Measurements from ENCODE around the gene TUBA3D.
"Not testable (repeated sequence)": the region's sequence is repeated elsewhere in the genome, so short reads cannot be mapped to it uniquely, and the experiment has no call there.

Gene TUBA3D

DNA sequence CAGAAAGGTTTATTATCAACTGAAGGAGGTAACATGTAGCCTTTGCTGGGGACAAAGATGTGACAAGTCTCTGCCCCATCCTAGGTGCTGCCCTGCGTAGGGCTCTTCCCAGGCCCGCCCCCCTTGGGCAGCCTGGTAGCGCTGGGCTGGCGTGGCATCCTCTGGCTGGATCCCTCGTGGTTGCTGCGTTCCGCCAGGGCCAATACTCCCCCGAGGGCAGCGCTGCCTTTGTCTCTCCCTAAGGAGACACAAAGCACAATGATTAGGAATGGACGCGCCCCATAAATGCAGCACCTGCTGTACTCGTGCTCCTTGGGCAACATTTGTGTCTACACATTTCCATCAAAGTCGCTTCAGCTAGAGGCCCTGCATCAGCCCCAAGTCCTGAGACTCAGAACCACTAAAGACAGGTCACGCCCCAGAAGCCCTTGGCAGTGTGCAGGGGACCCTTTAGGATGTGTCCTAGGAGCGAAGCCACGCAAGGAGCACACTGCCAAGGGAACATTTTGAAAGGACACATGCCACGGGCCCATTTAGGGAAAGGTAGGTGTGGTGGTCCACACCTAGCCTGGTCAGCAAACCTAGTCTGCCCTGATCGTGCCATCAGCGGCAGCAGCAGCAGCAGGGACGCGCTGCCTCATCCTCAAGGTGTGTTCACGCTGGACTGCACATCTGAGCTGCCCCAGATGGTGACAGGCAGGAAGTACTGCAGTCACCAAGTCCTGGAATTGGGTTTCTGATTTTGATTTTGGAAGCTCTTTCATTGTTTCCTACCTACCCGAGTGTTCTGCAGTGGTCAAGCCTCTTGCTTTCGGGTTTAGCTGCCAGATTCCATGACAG lies 8.3 kb downstream of the TUBA3D start:
- DNase-seq (ENCODE audit: low spot score): not testable (repeated sequence)

- DNase-seq (ENCODE audit: low spot score): not testable (repeated sequence)
Measured at GRCh38 chr2:131484906-131485460, 9.1 kb downstream of the TUBA3D start.

DNA sequence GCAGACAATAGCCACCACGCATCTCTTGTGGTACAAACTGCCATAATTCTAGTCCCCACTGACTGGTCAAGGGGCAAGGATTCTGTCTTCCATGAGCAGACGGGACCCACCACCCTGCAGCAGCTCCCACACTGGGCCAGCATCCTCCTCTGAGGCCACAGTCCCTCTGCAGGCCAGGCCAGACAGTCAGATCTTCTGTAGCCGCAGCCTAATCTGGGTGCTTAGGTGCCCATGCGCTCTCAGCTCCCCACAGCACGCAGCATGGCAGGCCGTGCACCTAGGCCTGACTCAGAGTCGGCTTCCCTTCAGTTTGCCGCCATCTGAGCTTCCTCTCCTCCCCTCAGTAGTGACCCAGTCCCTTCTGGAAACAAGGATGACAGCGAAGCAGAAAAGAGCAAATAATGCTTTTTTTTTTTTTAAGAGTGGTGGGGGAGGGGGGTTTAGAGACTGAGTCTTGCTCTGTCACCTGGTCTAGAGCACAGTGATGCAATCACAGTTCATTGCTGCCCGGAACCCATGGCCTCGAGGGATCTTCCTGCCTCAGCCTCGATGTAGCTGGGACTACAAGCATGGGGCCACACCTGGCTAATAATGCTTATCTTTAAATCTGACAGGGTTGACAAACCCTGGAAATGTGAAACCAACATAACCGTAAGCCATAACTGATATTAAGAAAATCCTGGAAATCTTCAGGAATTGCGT lies 10.4 kb downstream of the TUBA3D start:
- not testable (repeated sequence) for DNase-seq (ENCODE audit: low spot score)

DNA sequence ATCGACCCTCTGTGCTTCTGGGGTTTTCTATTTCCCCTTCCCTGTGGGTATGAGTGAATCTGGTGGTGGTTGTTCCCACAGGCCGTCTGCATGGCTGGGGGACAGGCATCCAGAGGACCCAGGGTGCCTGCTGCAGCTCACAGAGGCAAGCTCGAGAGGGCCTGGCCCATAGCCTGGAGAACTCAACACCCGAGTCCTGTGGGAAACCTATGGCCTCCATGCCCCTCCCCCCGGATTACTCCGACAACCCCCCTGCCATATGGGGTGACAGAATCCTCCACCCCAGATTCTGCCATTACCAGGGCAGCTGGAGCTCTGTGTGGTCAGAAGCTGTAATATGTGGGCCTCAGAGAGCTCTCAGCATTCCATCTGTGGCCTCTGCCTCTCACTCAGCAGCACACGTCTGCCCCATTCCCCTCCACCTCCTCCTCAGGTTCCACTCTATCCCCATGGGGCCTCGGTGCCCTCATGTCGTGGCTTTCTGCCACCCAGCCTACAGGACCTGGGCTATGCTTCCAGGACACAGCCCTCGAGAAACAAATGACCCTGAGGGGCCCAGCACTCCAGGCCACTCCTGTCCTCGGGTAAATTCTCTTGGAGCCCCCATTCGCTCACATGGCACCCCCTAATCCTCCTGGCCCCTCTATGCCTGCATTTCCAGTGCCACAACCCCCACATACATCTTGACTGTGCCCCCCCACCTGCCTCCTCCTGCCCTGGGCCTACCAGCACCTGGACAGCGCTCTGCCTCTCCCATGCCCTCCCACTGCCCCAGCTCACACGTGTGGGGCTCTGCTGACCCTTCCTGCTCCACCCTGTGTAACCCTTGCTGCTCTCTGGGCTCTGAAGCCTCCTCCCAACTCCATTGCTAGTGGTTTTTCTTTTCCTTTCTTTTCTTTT lies 12.6 kb downstream of the TUBA3D start:
- no peak for DNase-seq (ENCODE audit: low spot score)

- not testable (repeated sequence) for DNase-seq (ENCODE audit: low spot score)
Measured at GRCh38 chr2:131490616-131491468, 14.9 kb downstream of the TUBA3D start.

GRCh38 chr2:131491469-131491836 lies 15.5 kb downstream of the TUBA3D start:
- not testable (repeated sequence) for DNase-seq (ENCODE audit: low spot score)

DNA sequence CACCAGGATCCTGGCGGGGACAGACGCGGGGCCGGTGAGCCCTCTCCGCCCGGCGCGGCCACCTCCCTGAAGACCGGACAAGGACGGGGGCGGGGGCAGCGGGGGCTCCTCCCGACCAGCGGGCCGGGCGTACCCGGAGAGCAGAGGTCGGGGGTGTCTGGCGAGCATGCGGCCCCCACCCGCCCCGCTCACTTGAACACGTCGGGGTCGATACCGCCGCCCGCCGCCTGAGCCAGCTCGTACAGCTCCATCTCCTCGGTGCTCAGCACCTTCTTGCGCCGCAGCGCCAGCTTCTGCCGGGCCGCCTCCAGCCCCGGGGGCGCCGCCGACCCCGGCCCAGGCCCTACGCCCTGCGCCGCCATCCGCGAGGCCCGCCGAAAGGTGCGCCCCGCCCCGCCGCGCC lies 16.1 kb downstream of the TUBA3D start, which contains the start of gene MZT2A:
Gene MZT2A, minus strand, starts transcription at position 383 of the 403 bp plus-strand sequence. Its CDS starts 21 bp downstream, at position 362.
- DNase-seq (ENCODE audit: low spot score): peak; percentile 17

GRCh38 chr2:131492418-131493198 lies 16.7 kb downstream of the TUBA3D start:
- DNase-seq (ENCODE audit: low spot score): peak; percentile 90

- DNase-seq (ENCODE audit: low spot score): peak; percentile 29
Measured at GRCh38 chr2:131493199-131493968, 17.5 kb downstream of the TUBA3D start.

- DNase-seq (ENCODE audit: low spot score): not testable (repeated sequence)
Measured at GRCh38 chr2:131495506-131495905, 19.6 kb downstream of the TUBA3D start.

DNA sequence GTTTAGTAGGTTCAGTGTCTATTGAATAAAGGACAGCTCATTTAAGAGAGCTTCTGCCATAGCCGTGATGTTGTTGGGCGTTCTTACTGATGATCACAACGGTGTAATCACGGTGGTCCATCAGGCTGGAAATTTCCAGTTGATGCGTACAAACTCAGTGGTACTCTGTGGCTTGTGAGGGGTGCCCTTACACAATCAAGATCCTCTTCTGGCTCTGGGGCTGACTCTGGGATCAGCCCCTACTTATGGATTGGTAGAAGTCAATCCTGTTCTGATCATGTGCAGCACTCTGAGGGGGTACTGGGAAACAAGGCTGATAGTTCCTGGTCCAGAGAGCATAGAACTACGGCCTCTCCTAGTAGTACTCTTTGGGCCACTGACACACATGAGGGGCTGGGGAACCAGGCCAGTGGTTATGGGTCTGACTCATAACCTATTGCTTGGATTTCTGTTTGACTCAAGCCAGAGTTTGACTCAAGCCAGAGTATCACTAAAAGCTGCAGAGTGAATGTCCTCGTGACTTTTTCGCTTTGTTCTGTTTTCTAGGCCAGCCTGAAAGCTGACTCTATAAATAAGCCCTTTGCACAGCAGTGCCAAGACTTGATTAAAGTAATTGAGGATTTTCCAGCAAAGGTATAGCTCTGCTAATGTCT lies 22.5 kb downstream of the TUBA3D start:
- DNase-seq (ENCODE audit: low spot score): not testable (repeated sequence)

DNA sequence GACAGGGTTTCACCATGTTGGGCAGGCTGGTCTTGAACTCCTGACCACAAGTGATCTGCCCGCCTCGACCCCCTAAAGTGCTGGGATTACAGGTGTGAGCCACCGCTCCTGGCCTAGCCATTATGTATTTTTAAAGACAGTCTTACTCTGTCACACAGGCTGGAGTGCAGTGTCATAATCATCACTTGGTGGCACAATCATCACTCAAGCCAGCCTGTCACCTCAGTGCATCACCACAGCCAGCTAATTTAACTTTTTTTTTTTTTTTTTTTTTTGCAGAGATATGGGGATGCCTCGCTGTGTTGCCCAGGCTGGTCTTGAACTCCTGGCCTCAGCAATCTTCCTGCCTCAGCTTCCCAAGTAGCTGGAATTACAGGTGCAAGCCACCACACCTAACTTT lies 27.7 kb downstream of the TUBA3D start:
- DNase-seq (ENCODE audit: low spot score): not testable (repeated sequence)

- DNase-seq (ENCODE audit: low spot score): not testable (repeated sequence)
Measured at GRCh38 chr2:131504082-131504750, 28.3 kb downstream of the TUBA3D start.

DNA sequence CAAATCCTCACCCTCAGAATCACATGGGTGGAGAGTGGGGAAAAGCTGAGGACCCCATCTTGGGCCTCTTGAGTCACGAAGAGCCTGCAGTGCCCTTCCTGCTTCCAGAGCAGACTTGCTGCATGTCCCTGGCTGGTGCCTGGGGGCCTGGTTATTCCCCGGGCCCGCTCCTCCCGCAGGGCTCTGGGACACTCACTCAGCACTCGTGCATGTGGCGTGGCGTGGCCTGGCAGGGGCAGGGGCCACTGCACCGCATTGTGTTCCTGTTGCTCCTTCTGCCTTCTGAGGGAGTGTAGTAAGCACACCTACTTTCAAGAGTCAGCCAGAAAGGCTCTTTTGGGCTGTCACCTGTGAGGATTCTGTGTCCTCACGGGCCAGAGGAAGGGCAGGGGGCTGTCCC lies 33.7 kb downstream of the TUBA3D start:
- no peak for DNase-seq (ENCODE audit: low spot score)

DNA sequence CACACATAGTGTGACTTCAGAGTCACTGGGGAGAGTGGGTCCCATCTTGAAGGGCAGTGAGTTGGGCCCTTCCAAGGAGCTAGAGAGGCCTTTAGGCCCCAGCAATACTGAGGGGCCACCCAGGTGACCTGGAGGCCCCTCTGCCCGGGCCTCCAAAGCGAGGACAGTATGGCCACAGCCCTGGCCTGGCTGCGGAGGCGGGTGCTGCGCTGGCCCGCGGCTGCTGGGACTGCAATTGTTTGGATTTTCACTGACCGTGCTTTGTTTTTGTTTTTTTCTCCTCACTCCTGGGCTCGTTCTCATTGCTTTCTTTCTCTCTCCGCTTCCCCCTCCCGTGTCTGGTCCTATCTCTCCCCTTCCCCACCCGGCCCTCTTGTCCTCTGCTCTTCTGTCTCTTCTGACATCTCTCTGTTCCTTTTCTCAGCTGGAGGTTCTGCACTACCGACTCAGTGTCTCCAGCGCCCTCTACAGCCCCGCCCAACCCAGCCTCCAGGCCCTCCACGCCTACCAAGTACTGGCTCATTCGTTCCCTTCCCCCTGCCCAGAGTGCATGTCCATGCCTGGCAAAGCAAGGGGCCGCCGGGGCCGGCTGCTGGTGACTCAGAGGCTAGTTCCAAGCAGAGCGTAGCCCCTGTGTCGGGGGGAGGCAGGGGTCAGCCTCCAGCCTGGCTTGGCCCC lies 35.5 kb downstream of the TUBA3D start:
- DNase-seq (ENCODE audit: low spot score): not testable (repeated sequence)

- DNase-seq (ENCODE audit: low spot score): not testable (repeated sequence)
Measured at GRCh38 chr2:131511969-131512870, 36.3 kb downstream of the TUBA3D start.

All from putamen (tissue), 1 donor.